ENCODE measurements around the gene TCHP.

TCHP gene

GRCh38 chr12:109871668-109872314 is 28.3 kb upstream of the TCHP start:
- no peaks in the 10 kb centered on the region for H3K9me3 ChIP-seq (ENCODE audit: control insufficient read depth, insufficient read depth, low read length)
- no peak overlapping the region for H3K9ac ChIP-seq (ENCODE audit: low read depth, low read length)

DNA sequence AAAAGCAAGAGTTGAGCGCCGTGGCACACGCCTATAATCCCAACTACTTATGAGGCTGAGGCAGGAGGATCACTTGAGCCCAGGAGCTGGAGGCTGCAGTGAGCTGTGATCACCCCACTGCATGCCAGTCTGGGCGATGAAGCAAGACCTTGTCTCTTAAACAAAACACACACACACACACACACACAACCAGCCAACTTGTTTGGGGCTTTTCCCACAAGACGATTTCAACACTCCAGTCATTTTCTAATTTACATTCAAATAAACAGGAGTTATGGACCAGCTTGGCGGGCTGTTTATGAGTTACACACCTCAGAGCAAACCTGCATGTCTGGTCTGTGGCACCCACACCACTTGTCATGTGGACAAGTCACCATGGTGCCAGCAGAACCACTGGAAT is 26.4 kb upstream of the TCHP start:
- H3K9ac ChIP-seq (ENCODE audit: low read depth, low read length): no peak overlapping the region
- peaks cover 22% of the 10 kb centered on the region for H3K4me1 ChIP-seq (ENCODE audit: insufficient read depth, low read length)

More at GRCh38 chr12:109871668-109872314, 28.3 kb upstream of the TCHP start:
- no peaks in the 10 kb centered on the region for H3K36me3 ChIP-seq (ENCODE audit: insufficient read depth, low read length)
- peaks cover 9% of the 10 kb centered on the region for H3K4me1 ChIP-seq (ENCODE audit: insufficient read depth, low read length)

GRCh38 chr12:109875572-109876131 is 24.4 kb upstream of the TCHP start:
- Histone ChIP-seq H3K9ac (ENCODE audit: low read depth, low read length) (no peak overlapping the region), H3K9me3 (ENCODE audit: control insufficient read depth, insufficient read depth, low read length) (no peaks in the 10 kb centered on the region), H3K4me1 (ENCODE audit: insufficient read depth, low read length) (peaks cover 27% of the 10 kb centered on the region), H3K36me3 (ENCODE audit: insufficient read depth, low read length) (no peaks in the 10 kb centered on the region)

More for the DNA sequence above, 26.4 kb upstream of the TCHP start:
- Histone ChIP-seq H3K36me3 (ENCODE audit: insufficient read depth, low read length) (no peaks in the 10 kb centered on the region), H3K9me3 (ENCODE audit: control insufficient read depth, insufficient read depth, low read length) (no peaks in the 10 kb centered on the region)

DNA sequence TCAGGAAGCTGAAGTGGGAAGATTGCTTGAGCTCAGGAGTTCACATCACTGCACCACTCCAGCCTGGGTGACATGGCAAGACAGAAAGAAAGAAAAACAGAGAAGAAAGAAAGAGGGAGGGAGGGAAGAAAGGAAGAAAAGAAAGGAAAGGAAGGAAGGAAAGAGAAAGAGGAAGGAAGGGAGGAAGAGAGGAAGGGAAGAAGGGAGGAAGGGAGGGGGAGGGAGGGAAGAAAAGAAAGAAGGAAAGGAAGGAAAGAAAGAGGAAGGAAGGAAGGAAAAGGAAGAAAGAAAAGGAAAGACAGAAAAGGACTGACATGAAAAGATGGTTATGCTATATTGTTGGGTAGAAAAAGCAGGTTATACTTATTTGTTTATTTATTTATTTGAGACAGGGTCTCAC is 23.7 kb upstream of the TCHP start:
- Histone ChIP-seq H3K9me3 (ENCODE audit: control insufficient read depth, insufficient read depth, low read length) (no peaks in the 10 kb centered on the region), H3K4me1 (ENCODE audit: insufficient read depth, low read length) (peaks cover 24% of the 10 kb centered on the region), H3K36me3 (ENCODE audit: insufficient read depth, low read length) (no peaks in the 10 kb centered on the region), H3K9ac (ENCODE audit: low read depth, low read length) (no peak overlapping the region)

- Histone ChIP-seq H3K36me3 (ENCODE audit: insufficient read depth, low read length) (no peaks in the 10 kb centered on the region), H3K9ac (ENCODE audit: low read depth, low read length) (no peak overlapping the region), H3K4me1 (ENCODE audit: insufficient read depth, low read length) (peaks cover 28% of the 10 kb centered on the region; the same call in 1 of the 2 replicates), H3K9me3 (ENCODE audit: control insufficient read depth, insufficient read depth, low read length) (no peaks in the 10 kb centered on the region)
These were observed 22.4 kb upstream of the TCHP start for GRCh38 chr12:109877504-109878246.

GRCh38 chr12:109878247-109878625 is 21.8 kb upstream of the TCHP start:
- Histone ChIP-seq H3K36me3 (ENCODE audit: insufficient read depth, low read length) (no peaks in the 10 kb centered on the region), H3K9ac (ENCODE audit: low read depth, low read length) (no peak overlapping the region), H3K4me1 (ENCODE audit: insufficient read depth, low read length) (peaks cover 28% of the 10 kb centered on the region; the same call in 1 of the 2 replicates), H3K9me3 (ENCODE audit: control insufficient read depth, insufficient read depth, low read length) (no peaks in the 10 kb centered on the region)

DNA sequence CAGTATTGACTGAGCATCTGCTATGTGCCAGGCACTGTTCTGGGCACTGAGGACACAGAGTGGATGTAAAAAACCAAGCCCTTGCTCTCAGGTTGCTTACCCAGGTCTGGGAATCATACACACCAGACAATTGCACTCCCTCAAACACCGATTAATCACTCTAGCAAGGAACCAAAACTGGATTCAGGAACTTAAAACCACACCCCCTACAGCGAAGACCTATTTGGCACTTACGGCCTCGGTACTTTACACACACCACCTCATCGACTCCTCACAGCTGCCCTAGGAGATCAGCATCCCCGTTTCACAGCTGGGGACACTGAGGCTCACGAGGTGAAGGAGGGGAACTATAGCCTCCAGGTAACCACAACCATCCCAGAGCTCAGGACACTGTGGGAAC is 21.3 kb upstream of the TCHP start:
- H3K9ac ChIP-seq (ENCODE audit: low read depth, low read length): peak overlapping the region; percentile 77; the same call in 1 of the 2 replicates
- H3K4me1 ChIP-seq (ENCODE audit: insufficient read depth, low read length): peaks cover 28% of the 10 kb centered on the region; the same call in 1 of the 2 replicates
- H3K9me3 ChIP-seq (ENCODE audit: control insufficient read depth, insufficient read depth, low read length): no peaks in the 10 kb centered on the region
- H3K36me3 ChIP-seq (ENCODE audit: insufficient read depth, low read length): no peaks in the 10 kb centered on the region

DNA sequence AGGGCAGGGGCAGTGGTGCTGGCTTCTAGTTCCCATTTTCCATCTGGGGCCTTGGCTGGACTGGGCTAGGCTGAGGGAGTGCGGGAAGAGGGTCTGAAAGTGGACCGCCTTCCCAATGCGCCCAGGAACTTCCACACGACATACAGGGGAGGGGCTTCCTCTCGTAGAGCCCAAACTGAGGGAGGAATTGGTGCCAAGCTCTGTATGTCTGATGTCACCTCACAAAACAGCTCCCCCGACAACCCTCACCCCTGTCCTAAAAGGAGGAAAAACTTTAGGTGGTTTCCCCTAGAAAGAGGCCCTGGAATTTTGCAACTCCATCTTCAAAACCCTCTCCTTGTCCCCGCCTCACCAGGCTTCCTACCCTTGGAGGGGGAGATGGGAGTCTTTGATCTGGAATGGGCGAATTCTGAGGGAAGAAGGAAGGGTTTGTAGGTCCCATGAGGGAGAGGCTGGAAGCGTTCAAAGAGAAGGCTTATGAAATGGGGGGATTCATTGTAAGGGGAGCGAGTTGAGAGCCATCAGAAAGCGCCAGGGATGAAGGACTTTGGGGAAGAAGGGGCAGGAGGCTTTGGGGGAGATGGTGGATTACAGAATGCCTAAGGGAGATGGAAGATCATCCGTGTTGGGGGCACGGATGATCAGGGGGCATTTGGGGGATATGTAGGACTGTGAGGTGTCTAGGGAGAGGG is 20.6 kb upstream of the TCHP start:
- no peaks in the 10 kb centered on the region for H3K36me3 ChIP-seq (ENCODE audit: insufficient read depth, low read length)
- H3K4me1 ChIP-seq (ENCODE audit: insufficient read depth, low read length): peaks cover 28% of the 10 kb centered on the region; the same call in 1 of the 2 replicates
- H3K9ac ChIP-seq (ENCODE audit: low read depth, low read length): peak overlapping the region; percentile 77
- no peaks in the 10 kb centered on the region for H3K9me3 ChIP-seq (ENCODE audit: control insufficient read depth, insufficient read depth, low read length)

GRCh38 chr12:109880043-109880931 is 19.8 kb upstream of the TCHP start, which contains the start of gene GLTP:
Gene GLTP (minus strand): TSS chr12:109880541. CDS start chr12:109880374, 167 bp downstream.
- Histone ChIP-seq H3K9me3 (ENCODE audit: control insufficient read depth, insufficient read depth, low read length) (no peaks in the 10 kb centered on the region), H3K36me3 (ENCODE audit: insufficient read depth, low read length) (no peaks in the 10 kb centered on the region), H3K9ac (ENCODE audit: low read depth, low read length) (peak within 1 kb of the TSS; percentile 77), H3K4me1 (ENCODE audit: insufficient read depth, low read length) (peaks cover 28% of the 10 kb centered on the region; the same call in 1 of the 2 replicates)

- Histone ChIP-seq H3K36me3 (ENCODE audit: insufficient read depth, low read length) (no peaks in the 10 kb centered on the region), H3K9me3 (ENCODE audit: control insufficient read depth, insufficient read depth, low read length) (no peaks in the 10 kb centered on the region), H3K4me1 (ENCODE audit: insufficient read depth, low read length) (peaks cover 28% of the 10 kb centered on the region; the same call in 1 of the 2 replicates), H3K9ac (ENCODE audit: low read depth, low read length) (peak overlapping the region; percentile 64)
These were observed 19.1 kb upstream of the TCHP start for GRCh38 chr12:109880938-109881337.

DNA sequence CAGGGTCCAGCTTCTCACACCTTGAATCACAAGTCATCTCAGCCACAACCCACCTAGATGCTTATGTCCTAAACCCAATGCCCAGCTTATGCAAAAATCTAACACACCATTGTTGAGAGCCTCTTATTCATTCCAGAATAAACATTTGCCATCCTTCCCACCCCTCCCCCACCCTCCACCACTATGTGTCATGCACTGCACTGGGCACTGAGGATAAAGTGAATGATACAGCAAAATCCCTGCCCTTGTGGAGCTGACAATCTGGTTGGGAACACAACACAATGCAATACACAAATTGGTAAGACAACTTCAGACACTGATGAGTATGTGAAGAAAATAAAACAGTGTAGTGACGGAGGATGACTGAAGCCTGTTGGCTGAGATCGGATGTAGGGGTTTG is 18.3 kb upstream of the TCHP start:
- H3K9me3 ChIP-seq (ENCODE audit: control insufficient read depth, insufficient read depth, low read length): no peaks in the 10 kb centered on the region
- H3K36me3 ChIP-seq (ENCODE audit: insufficient read depth, low read length): no peaks in the 10 kb centered on the region
- H3K4me1 ChIP-seq (ENCODE audit: insufficient read depth, low read length): peaks cover 28% of the 10 kb centered on the region; the same call in 1 of the 2 replicates
- H3K9ac ChIP-seq (ENCODE audit: low read depth, low read length): peak overlapping the region; percentile 17

GRCh38 chr12:109883461-109883860 is 16.6 kb upstream of the TCHP start:
- Histone ChIP-seq H3K9me3 (ENCODE audit: control insufficient read depth, insufficient read depth, low read length) (no peaks in the 10 kb centered on the region), H3K9ac (ENCODE audit: low read depth, low read length) (no peak overlapping the region), H3K36me3 (ENCODE audit: insufficient read depth, low read length) (no peaks in the 10 kb centered on the region), H3K4me1 (ENCODE audit: insufficient read depth, low read length) (peaks cover 16% of the 10 kb centered on the region; the same call in 1 of the 2 replicates)

- 0 out of 2 replicates have a peak, but pooled peaks cover 10% of the 10 kb centered on the region for H3K4me1 ChIP-seq (ENCODE audit: insufficient read depth, low read length)
These were observed 14.5 kb upstream of the TCHP start for GRCh38 chr12:109885616-109886015.

More at GRCh38 chr12:109885616-109886015, 14.5 kb upstream of the TCHP start:
- Histone ChIP-seq H3K9me3 (ENCODE audit: control insufficient read depth, insufficient read depth, low read length) (no peaks in the 10 kb centered on the region), H3K9ac (ENCODE audit: low read depth, low read length) (no peak overlapping the region), H3K36me3 (ENCODE audit: insufficient read depth, low read length) (no peaks in the 10 kb centered on the region)

Measured in ES-I3 (cell line).